SU-DHL-6 (cell line): ENCODE results near the gene CERS6.

ENCODE experiments used
- EZH2phosphoT487 ChIP-seq: fragments of 200-600 bp; sonication (generic), shearing (Covaris generic); conservative IDR thresholded peaks from 2 replicates; pipeline ENCODE4 v1.6.1; 2018; ENCODE audit warnings: mild to moderate bottlenecking, antibody characterized with exemption, low read length, moderate library complexity, mixed read lengths
- TF ChIP-seq, protein P1 (sequence below): fragments of 200-600 bp; sonication (generic); IDR thresholded peaks from one replicate; pipeline ENCODE4 v1.5.1; 2017; ENCODE audit warnings: antibody characterized with exemption, mild to moderate bottlenecking, low read length, moderate library complexity; ENCODE audit not compliant: insufficient read depth, poor library complexity, severe bottlenecking

DNA sequence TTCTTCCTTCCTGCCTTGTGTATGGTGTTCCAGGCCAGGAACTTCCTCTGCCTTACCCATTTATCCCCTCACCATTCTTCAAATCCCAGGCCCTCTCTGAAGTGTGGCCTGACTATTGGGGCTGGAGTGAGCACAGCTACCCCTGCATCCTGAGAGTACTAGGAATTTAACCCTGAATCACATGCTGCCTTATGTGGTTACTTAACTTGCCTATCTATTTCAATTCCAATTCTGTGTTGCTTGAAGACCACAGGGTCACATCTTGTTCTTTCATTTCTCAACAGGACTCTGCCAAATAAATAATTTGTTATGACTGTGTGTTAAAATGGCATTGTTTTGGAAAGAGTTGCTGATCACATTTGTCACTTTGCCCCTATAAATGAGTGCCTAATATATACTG, 108.6 kb downstream of the CERS6 start:
- TF ChIP-seq, protein P1, sequence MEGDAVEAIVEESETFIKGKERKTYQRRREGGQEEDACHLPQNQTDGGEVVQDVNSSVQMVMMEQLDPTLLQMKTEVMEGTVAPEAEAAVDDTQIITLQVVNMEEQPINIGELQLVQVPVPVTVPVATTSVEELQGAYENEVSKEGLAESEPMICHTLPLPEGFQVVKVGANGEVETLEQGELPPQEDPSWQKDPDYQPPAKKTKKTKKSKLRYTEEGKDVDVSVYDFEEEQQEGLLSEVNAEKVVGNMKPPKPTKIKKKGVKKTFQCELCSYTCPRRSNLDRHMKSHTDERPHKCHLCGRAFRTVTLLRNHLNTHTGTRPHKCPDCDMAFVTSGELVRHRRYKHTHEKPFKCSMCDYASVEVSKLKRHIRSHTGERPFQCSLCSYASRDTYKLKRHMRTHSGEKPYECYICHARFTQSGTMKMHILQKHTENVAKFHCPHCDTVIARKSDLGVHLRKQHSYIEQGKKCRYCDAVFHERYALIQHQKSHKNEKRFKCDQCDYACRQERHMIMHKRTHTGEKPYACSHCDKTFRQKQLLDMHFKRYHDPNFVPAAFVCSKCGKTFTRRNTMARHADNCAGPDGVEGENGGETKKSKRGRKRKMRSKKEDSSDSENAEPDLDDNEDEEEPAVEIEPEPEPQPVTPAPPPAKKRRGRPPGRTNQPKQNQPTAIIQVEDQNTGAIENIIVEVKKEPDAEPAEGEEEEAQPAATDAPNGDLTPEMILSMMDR: no peak
- TF ChIP-seq EZH2phosphoT487: no peak
